Subcutaneous abdominal adipose tissue (tissue), 5 donors: Measurements from ENCODE around the gene CCDC169.
"Not testable (repeated sequence)": the region's sequence is repeated elsewhere in the genome, so short reads cannot be mapped to it uniquely, and the experiment has no call there.

Source experiments
- H3K27ac ChIP-seq: one replicate; pipeline ENCODE4 v1.7.0; 2013; ENCODE audit warnings: low read depth, mild to moderate bottlenecking, inconsistent platforms, low read length, moderate library complexity
- H3K27me3 ChIP-seq, 5 donors: one replicate each; pipeline ENCODE4 v1.7.0; 2013; ENCODE audit warnings: low read length in 5 of 5, inconsistent platforms in 1 of 5; ENCODE audit not compliant: control insufficient read depth in 5 of 5, insufficient read depth in 4 of 5
- H3K36me3 ChIP-seq, 5 donors: one replicate each; pipeline ENCODE4 v1.7.0; 2013; ENCODE audit warnings: low read length in 5 of 5; ENCODE audit not compliant: control insufficient read depth in 5 of 5, insufficient read depth in 5 of 5
- H3K4me1 ChIP-seq, 5 donors: one replicate each; pipeline ENCODE4 v1.7.0; 2013; ENCODE audit warnings: low read length in 5 of 5, mild to moderate bottlenecking in 3 of 5, moderate library complexity in 1 of 5; ENCODE audit not compliant: control insufficient read depth in 5 of 5, insufficient read depth in 5 of 5
- H3K4me3 ChIP-seq, 5 donors: one replicate each; pipeline ENCODE4 v1.7.0; 2013; ENCODE audit warnings: low read length in 5 of 5, low read depth in 1 of 5
- H3K9ac ChIP-seq, 5 donors: one replicate each; pipeline ENCODE4 v1.7.0; 2013; ENCODE audit warnings: low read length in 5 of 5, mild to moderate bottlenecking in 4 of 5, moderate library complexity in 3 of 5
- H3K9me3 ChIP-seq, 5 donors: one replicate each; pipeline ENCODE4 v1.7.0; 2013; ENCODE audit warnings: low read length in 5 of 5; ENCODE audit not compliant: control insufficient read depth in 5 of 5
- donor health status: healthy.
- donor health status: healthy.
- donor health status: healthy.
- donor health status: healthy.
- donor health status: healthy.

Gene CCDC169

GRCh38 chr13:36339600-36340155, 42.1 kb upstream of the CCDC169 start:
- no peak overlapping the region for H3K9ac ChIP-seq
- H3K4me1 ChIP-seq = peaks cover 0 to 21% (median 13%) of the 10 kb centered on the region in 5 donors
- H3K27ac ChIP-seq = no peak overlapping the region

GRCh38 chr13:36337938-36338641, 40.5 kb upstream of the CCDC169 start:
- Histone ChIP-seq H3K36me3 (peaks cover 0 to 9% (median 6%) of the 10 kb centered on the region in 5 donors), H3K4me1 (peaks cover 0 to 13% (median 10%) of the 10 kb centered on the region in 5 donors), H3K27ac (no peak overlapping the region), H3K4me3 (no peak overlapping the region), H3K9me3 (no peaks in the 10 kb centered on the region), H3K27me3 (no peaks in the 10 kb centered on the region), H3K9ac (no peak overlapping the region)

More at GRCh38 chr13:36339600-36340155, 42.1 kb upstream of the CCDC169 start:
- H3K27me3 ChIP-seq = no peaks in the 10 kb centered on the region
- no peak overlapping the region for H3K4me3 ChIP-seq
- H3K9me3 ChIP-seq = no peaks in the 10 kb centered on the region
- H3K36me3 ChIP-seq = peaks cover 0 to 7% (median 6%) of the 10 kb centered on the region in 5 donors

- Histone ChIP-seq H3K4me3 (no peak overlapping the region), H3K4me1 (peaks cover 0 to 11% (median 9%) of the 10 kb centered on the region in 5 donors), H3K27me3 (no peaks in the 10 kb centered on the region), H3K9ac (no peak overlapping the region), H3K36me3 (peaks cover 18 to 37% (median 24%) of the 10 kb centered on the region in 5 donors), H3K27ac (no peak overlapping the region), H3K9me3 (no peaks in the 10 kb centered on the region)
These were observed 35.4 kb upstream of the CCDC169 start for GRCh38 chr13:36332986-36333385.

GRCh38 chr13:36332255-36332654, 34.6 kb upstream of the CCDC169 start:
- H3K36me3 ChIP-seq = peaks cover 25 to 43% (median 26%) of the 10 kb centered on the region in 5 donors
- not testable (repeated sequence) for H3K9me3 ChIP-seq, H3K27ac ChIP-seq, H3K9ac ChIP-seq, H3K4me3 ChIP-seq, H3K27me3 ChIP-seq
- peaks cover 0 to 11% (median 9%) of the 10 kb centered on the region in 5 donors for H3K4me1 ChIP-seq

- H3K9ac ChIP-seq = no peak overlapping the region
- H3K4me3 ChIP-seq = no peak overlapping the region
- peaks cover 26 to 47% (median 34%) of the 10 kb centered on the region in 5 donors for H3K36me3 ChIP-seq
- no peaks in the 10 kb centered on the region for H3K9me3 ChIP-seq
- H3K27me3 ChIP-seq = no peaks in the 10 kb centered on the region
- H3K4me1 ChIP-seq = peaks cover 0 to 11% (median 9%) of the 10 kb centered on the region in 5 donors
- no peak overlapping the region for H3K27ac ChIP-seq
These were observed 33.7 kb upstream of the CCDC169 start for GRCh38 chr13:36331280-36331679.

- peaks cover 35 to 53% (median 48%) of the 10 kb centered on the region in 5 donors for H3K36me3 ChIP-seq
- H3K27me3 ChIP-seq = no peaks in the 10 kb centered on the region
- no peak overlapping the region for H3K27ac ChIP-seq
- H3K4me3 ChIP-seq = no peak overlapping the region
- no peaks in the 10 kb centered on the region for H3K9me3 ChIP-seq
- peaks cover 0 to 9% (median 9%) of the 10 kb centered on the region in 5 donors for H3K4me1 ChIP-seq
- no peak overlapping the region for H3K9ac ChIP-seq
These were observed 31.7 kb upstream of the CCDC169 start for GRCh38 chr13:36329361-36329760.

GRCh38 chr13:36328821-36329220, 31.2 kb upstream of the CCDC169 start:
- Histone ChIP-seq H3K9ac (no peak overlapping the region), H3K4me1 (peaks cover 0 to 9% (median 4%) of the 10 kb centered on the region in 5 donors), H3K36me3 (peaks cover 41 to 58% (median 51%) of the 10 kb centered on the region in 5 donors), H3K9me3 (no peaks in the 10 kb centered on the region), H3K27me3 (no peaks in the 10 kb centered on the region), H3K27ac (no peak overlapping the region), H3K4me3 (no peak overlapping the region)

GRCh38 chr13:36325912-36326311, 28.3 kb upstream of the CCDC169 start:
- peaks cover 50 to 72% (median 58%) of the 10 kb centered on the region in 5 donors for H3K36me3 ChIP-seq
- H3K27ac ChIP-seq = no peak overlapping the region
- H3K4me3 ChIP-seq = no peak overlapping the region
- H3K4me1 ChIP-seq = peaks cover 0 to 9% (median 3%) of the 10 kb centered on the region in 5 donors
- H3K9me3 ChIP-seq = no peaks in the 10 kb centered on the region
- H3K9ac ChIP-seq = no peak overlapping the region
- H3K27me3 ChIP-seq = no peaks in the 10 kb centered on the region

- peaks cover 45 to 66% (median 52%) of the 10 kb centered on the region in 5 donors for H3K36me3 ChIP-seq
- not testable (repeated sequence) for H3K4me3 ChIP-seq, H3K27ac ChIP-seq, H3K9ac ChIP-seq, H3K4me1 ChIP-seq, H3K27me3 ChIP-seq, H3K9me3 ChIP-seq
These were observed 27.3 kb upstream of the CCDC169 start for GRCh38 chr13:36324881-36325280.

- Histone ChIP-seq H3K27me3 (no peaks in the 10 kb centered on the region), H3K36me3 (peaks cover 45 to 63% (median 47%) of the 10 kb centered on the region in 5 donors), H3K4me3 (no peak overlapping the region), H3K9me3 (no peaks in the 10 kb centered on the region), H3K9ac (no peak overlapping the region), H3K27ac (no peak overlapping the region), H3K4me1 (peaks cover 0 to under 1% (median under 1%) of the 10 kb centered on the region in 5 donors)
These were observed 26.4 kb upstream of the CCDC169 start for GRCh38 chr13:36323951-36324566.
